HepG2 (cell line): ENCODE measurements around the gene ZNF302. TPM values are rescaled to one million over a fixed set of nuclear protein-coding genes. Genes with fewer than 3 reads are reported as not detected.

Experiments used
- ADNP ChIP-seq: sonication (generic); formaldehyde crosslinking; IDR thresholded peaks from 2 replicates; pipeline ENCODE4 v1.4.0; 2020; ENCODE audit warnings: missing genetic modification reagents
- ASH2L ChIP-seq: fragments of 300-600, 200-600 bp; sonication (generic); IDR thresholded peaks from 2 replicates; pipeline ENCODE4 v1.7.0; 2017; ENCODE audit warnings: low read depth, mild to moderate bottlenecking, moderate library complexity, mixed read lengths, low read length; ENCODE audit not compliant: insufficient read length
- FOXA3 ChIP-seq: IDR thresholded peaks from 2 replicates; pipeline ENCODE4 v1.6.1; 2016; ENCODE audit warnings: missing genetic modification reagents, missing compliant biosample characterization
- GMEB1 ChIP-seq: sonication (generic); formaldehyde crosslinking; IDR thresholded peaks from 2 replicates; pipeline ENCODE4 v1.5.1; 2020; ENCODE audit warnings: missing genetic modification reagents, mild to moderate bottlenecking, borderline replicate concordance
- IRF2 ChIP-seq: IDR thresholded peaks from 2 replicates; pipeline ENCODE4 v1.6.1; 2018; ENCODE audit warnings: missing genetic modification reagents, missing compliant biosample characterization
- KLF6 ChIP-seq: IDR thresholded peaks from 2 replicates; pipeline ENCODE4 v1.8.0; 2016; ENCODE audit warnings: missing biosample characterization, missing genetic modification reagents
- MAZ ChIP-seq, 2 experiments: sonication (generic) in 1 of 2; formaldehyde crosslinking in 1 of 2; IDR thresholded peaks; 2 replicates each; pipeline versions ENCODE4 v1.5.0 to v1.6.1; 2012 to 2020; ENCODE audit warnings: low read depth in 2 of 2, mild to moderate bottlenecking in 2 of 2, borderline replicate concordance in 1 of 2, improper control_type of control experiment in 1 of 2, low read length in 1 of 2, missing genetic modification reagents in 1 of 2, moderate library complexity in 1 of 2
- MNT ChIP-seq: fragments of 450-650 bp; IDR thresholded peaks from 2 replicates; pipeline ENCODE4 v1.6.1; 2016
- RFX3 ChIP-seq: IDR thresholded peaks from 2 replicates; pipeline ENCODE4 v1.6.1; 2016; ENCODE audit warnings: missing biosample characterization, missing genetic modification reagents
- ZNF235 ChIP-seq: sonication (generic); formaldehyde crosslinking; IDR thresholded peaks from 2 replicates; pipeline ENCODE4 v1.8.1; 2023; ENCODE audit warnings: mild to moderate bottlenecking, missing genetic modification reagents, borderline replicate concordance
- ZNF260 ChIP-seq: sonication (generic); formaldehyde crosslinking; IDR thresholded peaks from 2 replicates; pipeline ENCODE4 v1.4.0; 2020; ENCODE audit warnings: missing genetic modification reagents, low read depth, mild to moderate bottlenecking, borderline replicate concordance
- ZNF792 ChIP-seq: IDR thresholded peaks from 2 replicates; pipeline ENCODE4 v1.6.1; 2016
- ZSCAN29 ChIP-seq: sonication (generic); formaldehyde crosslinking; conservative IDR thresholded peaks from 2 replicates; pipeline ENCODE4 v1.4.0; 2020; ENCODE audit warnings: mild to moderate bottlenecking, missing genetic modification reagents
- polyA plus RNA-seq, 8 experiments: library from polyadenylated mRNA; depleted of rRNA in 3 of 8; stranded (reverse) in 7 of 8; unstranded in 1 of 8; fragments of >200 nt; fragmentation: Illumina TruSeq in 4 of 8; extraction: Trizol in 4 of 8; gene quantifications; 2 replicates each; pipeline versions ENCODE4 v1.2.1 to v1.2.3, GENCODE V29; 2011 to 2016; ENCODE audit warnings: low read depth in 4 of 8, missing spikeins in 1 of 8, mixed read lengths in 1 of 8; ENCODE audit not compliant: insufficient read depth in 1 of 8
- total RNA-seq, 5 experiments: library from RNA; depleted of rRNA; stranded (reverse); fragments of >200 nt; fragmentation: Illumina TruSeq; extraction: Trizol; gene quantifications; 2 replicates each; pipeline ENCODE4 v1.2.3, GENCODE V29; 2016; ENCODE audit warnings: low read depth in 1 of 5
- TF ChIP-seq, protein P1 (sequence below): sonication (generic); formaldehyde crosslinking; conservative IDR thresholded peaks from 2 replicates; pipeline ENCODE4 v1.4.0; 2020; ENCODE audit warnings: missing genetic modification reagents
- TF ChIP-seq, protein P2 (sequence below), 2 experiments: sonication (generic) in 1 of 2; formaldehyde crosslinking in 1 of 2; IDR thresholded peaks; 2 replicates each; pipeline versions ENCODE4 v1.4.0 to v1.6.1; 2018 to 2020; ENCODE audit warnings: missing genetic modification reagents in 2 of 2, borderline replicate concordance in 1 of 2, low read depth in 1 of 2, mild to moderate bottlenecking in 1 of 2, missing biosample characterization in 1 of 2
- TF ChIP-seq, protein P3 (sequence below): sonication (generic); formaldehyde crosslinking; IDR thresholded peaks from 2 replicates; pipeline ENCODE4 v1.4.0; 2020; ENCODE audit warnings: missing genetic modification reagents

ZNF302 gene
- total and polyA plus RNA-seq, 2 of the 13 experiments (the other 11 are each of a cell fraction or from before 2014, with no cell fraction given) = not detected

GRCh38 chr19:34673590-34673989 lies 3.9 kb upstream of the ZNF302 start (continued):
- no peak for TF ChIP-seq RFX3 (CRISPR knock-in tag)
- TF ChIP-seq, protein P1, sequence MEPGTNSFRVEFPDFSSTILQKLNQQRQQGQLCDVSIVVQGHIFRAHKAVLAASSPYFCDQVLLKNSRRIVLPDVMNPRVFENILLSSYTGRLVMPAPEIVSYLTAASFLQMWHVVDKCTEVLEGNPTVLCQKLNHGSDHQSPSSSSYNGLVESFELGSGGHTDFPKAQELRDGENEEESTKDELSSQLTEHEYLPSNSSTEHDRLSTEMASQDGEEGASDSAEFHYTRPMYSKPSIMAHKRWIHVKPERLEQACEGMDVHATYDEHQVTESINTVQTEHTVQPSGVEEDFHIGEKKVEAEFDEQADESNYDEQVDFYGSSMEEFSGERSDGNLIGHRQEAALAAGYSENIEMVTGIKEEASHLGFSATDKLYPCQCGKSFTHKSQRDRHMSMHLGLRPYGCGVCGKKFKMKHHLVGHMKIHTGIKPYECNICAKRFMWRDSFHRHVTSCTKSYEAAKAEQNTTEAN (CRISPR knock-in tag) = 0 out of 2 replicates have a peak, but pooled peaks have one; percentile 54
- TF ChIP-seq, protein P2, sequence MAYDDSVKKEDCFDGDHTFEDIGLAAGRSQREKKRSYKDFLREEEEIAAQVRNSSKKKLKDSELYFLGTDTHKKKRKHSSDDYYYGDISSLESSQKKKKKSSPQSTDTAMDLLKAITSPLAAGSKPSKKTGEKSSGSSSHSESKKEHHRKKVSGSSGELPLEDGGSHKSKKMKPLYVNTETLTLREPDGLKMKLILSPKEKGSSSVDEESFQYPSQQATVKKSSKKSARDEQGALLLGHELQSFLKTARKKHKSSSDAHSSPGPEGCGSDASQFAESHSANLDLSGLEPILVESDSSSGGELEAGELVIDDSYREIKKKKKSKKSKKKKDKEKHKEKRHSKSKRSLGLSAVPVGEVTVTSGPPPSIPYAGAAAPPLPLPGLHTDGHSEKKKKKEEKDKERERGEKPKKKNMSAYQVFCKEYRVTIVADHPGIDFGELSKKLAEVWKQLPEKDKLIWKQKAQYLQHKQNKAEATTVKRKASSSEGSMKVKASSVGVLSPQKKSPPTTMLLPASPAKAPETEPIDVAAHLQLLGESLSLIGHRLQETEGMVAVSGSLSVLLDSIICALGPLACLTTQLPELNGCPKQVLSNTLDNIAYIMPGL (CRISPR knock-in tag; IDR thresholded peaks at IDR 0.05; ENCODE audit: borderline replicate concordance in 1 of 2, low read depth in 1 of 2) = no peak
- TF ChIP-seq ZNF792 = peak; percentile 64; the same call in 1 of the 2 replicates
- no peak for TF ChIP-seq MNT
- 0 out of 2 replicates have a peak, but pooled peaks have one; percentile 26 for TF ChIP-seq KLF6 (CRISPR knock-in tag)
- TF ChIP-seq IRF2 = peak; percentile 60; the same call in 1 of the 2 replicates
- TF ChIP-seq, protein P3, sequence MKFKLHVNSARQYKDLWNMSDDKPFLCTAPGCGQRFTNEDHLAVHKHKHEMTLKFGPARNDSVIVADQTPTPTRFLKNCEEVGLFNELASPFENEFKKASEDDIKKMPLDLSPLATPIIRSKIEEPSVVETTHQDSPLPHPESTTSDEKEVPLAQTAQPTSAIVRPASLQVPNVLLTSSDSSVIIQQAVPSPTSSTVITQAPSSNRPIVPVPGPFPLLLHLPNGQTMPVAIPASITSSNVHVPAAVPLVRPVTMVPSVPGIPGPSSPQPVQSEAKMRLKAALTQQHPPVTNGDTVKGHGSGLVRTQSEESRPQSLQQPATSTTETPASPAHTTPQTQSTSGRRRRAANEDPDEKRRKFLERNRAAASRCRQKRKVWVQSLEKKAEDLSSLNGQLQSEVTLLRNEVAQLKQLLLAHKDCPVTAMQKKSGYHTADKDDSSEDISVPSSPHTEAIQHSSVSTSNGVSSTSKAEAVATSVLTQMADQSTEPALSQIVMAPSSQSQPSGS = peak; percentile 50; the same call in 1 of the 2 replicates
- no peak for TF ChIP-seq ZNF260 (CRISPR knock-in tag)
- TF ChIP-seq MAZ (IDR thresholded peaks at IDR 0.05; ENCODE audit: borderline replicate concordance, low read depth, low read length) = no peak
- no peak for TF ChIP-seq MAZ (CRISPR knock-in tag; IDR thresholded peaks at IDR 0.05; ENCODE audit: low read depth)
- TF ChIP-seq ASH2L = peak; percentile 75
- TF ChIP-seq ZSCAN29 (CRISPR knock-in tag) = no peak
- TF ChIP-seq GMEB1 (CRISPR knock-in tag) = no peak
- no peak for TF ChIP-seq ADNP (CRISPR knock-in tag)
- TF ChIP-seq ZNF235 (CRISPR knock-in tag) = no peak
- peak; percentile 81 for TF ChIP-seq FOXA3 (CRISPR knock-in tag)
